BE2C (cell line): ENCODE measurements around the gene SLC25A24.
A peak's percentile ranks its signal among the peaks of the same experiment; 100 is the strongest.

Experiments used
- DNase-seq: peaks from one replicate; pipeline ENCODE4 v3.0.0-alpha.2; 2020
- H3K27me3 ChIP-seq: fragments of 250-450 bp; sonication (Bioruptor Pico); 2 replicates; pipeline ENCODE4 v1.5.1; 2020; ENCODE audit warnings: mild to moderate bottlenecking
- H3K36me3 ChIP-seq: fragments of 250-450 bp; sonication (Bioruptor Pico); 2 replicates; pipeline ENCODE4 v1.5.1; 2020; ENCODE audit warnings: mild to moderate bottlenecking
- H3K4me1 ChIP-seq: fragments of 250-450 bp; sonication (Bioruptor Pico); 2 replicates; pipeline ENCODE4 v1.5.1; 2020
- H3K4me3 ChIP-seq: 2 replicates; pipeline ENCODE4 v1.5.1; 2011; ENCODE audit warnings: low read depth, low read length
- H3K9me3 ChIP-seq: fragments of 250-450 bp; sonication (Bioruptor Pico); 2 replicates; pipeline ENCODE4 v1.5.1; 2020
- CTCF ChIP-seq: IDR thresholded peaks from 2 replicates; pipeline ENCODE4 v1.5.1; 2012; ENCODE audit warnings: mild to moderate bottlenecking, low read depth, low read length

The SLC25A24 gene

GRCh38 chr1:108121358-108122143, 78.6 kb downstream of the SLC25A24 start:
- peak; percentile 67 for DNase-seq
- no peak overlapping the region for H3K4me3 ChIP-seq
- no peaks in the 10 kb centered on the region for H3K4me1 ChIP-seq
- TF ChIP-seq CTCF = peak; percentile 52
- H3K36me3 ChIP-seq = no peaks in the 10 kb centered on the region
- H3K27me3 ChIP-seq = peaks cover 34% of the 10 kb centered on the region
- no peaks in the 10 kb centered on the region for H3K9me3 ChIP-seq

- H3K4me3 ChIP-seq = no peak overlapping the region
- H3K9me3 ChIP-seq = no peaks in the 10 kb centered on the region
- DNase-seq = no peak
- no peaks in the 10 kb centered on the region for H3K36me3 ChIP-seq
- no peaks in the 10 kb centered on the region for H3K4me1 ChIP-seq
- peaks cover 31% of the 10 kb centered on the region for H3K27me3 ChIP-seq
- no peak for TF ChIP-seq CTCF
Measured at GRCh38 chr1:108120163-108120562, 80.0 kb downstream of the SLC25A24 start.

- TF ChIP-seq CTCF = no peak
- Histone ChIP-seq H3K4me1 (no peaks in the 10 kb centered on the region), H3K36me3 (no peaks in the 10 kb centered on the region), H3K4me3 (no peak overlapping the region), H3K27me3 (peaks cover 31% of the 10 kb centered on the region), H3K9me3 (no peaks in the 10 kb centered on the region)
- no peak for DNase-seq
Measured at GRCh38 chr1:108119500-108119899, 80.6 kb downstream of the SLC25A24 start.

GRCh38 chr1:108117945-108118902, 81.9 kb downstream of the SLC25A24 start:
- H3K36me3 ChIP-seq = no peaks in the 10 kb centered on the region
- DNase-seq = peak; percentile 24

GRCh38 chr1:108117237-108117636, 82.9 kb downstream of the SLC25A24 start:
- H3K4me1 ChIP-seq = no peaks in the 10 kb centered on the region
- no peak for DNase-seq
- peaks cover 29% of the 10 kb centered on the region for H3K27me3 ChIP-seq
- H3K4me3 ChIP-seq = no peak overlapping the region
- H3K36me3 ChIP-seq = no peaks in the 10 kb centered on the region
- no peak for TF ChIP-seq CTCF
- H3K9me3 ChIP-seq = no peaks in the 10 kb centered on the region

More at GRCh38 chr1:108117945-108118902, 81.9 kb downstream of the SLC25A24 start:
- no peaks in the 10 kb centered on the region for H3K4me1 ChIP-seq
- H3K9me3 ChIP-seq = no peaks in the 10 kb centered on the region
- H3K4me3 ChIP-seq = no peak overlapping the region
- H3K27me3 ChIP-seq = peaks cover 34% of the 10 kb centered on the region
- no peak for TF ChIP-seq CTCF
